Progenitor cell of endocrine pancreas (in vitro differentiated cells): Measurements from ENCODE around the gene KRT34. TPM values are rescaled to one million over a fixed set of nuclear protein-coding genes. Genes with fewer than 3 reads are reported as not detected.

Experiments
- DNase-seq: peaks from one replicate; pipeline ENCODE4 v3.0.0; 2021; ENCODE audit warnings: low spot score; ENCODE audit not compliant: unreplicated experiment
- H3K27ac Mint-ChIP-seq: 2 replicates; pipeline ENCODE4 v1.8.0; 2021; ENCODE audit warnings: mild to moderate bottlenecking, moderate library complexity, mixed read lengths
- H3K27me3 Mint-ChIP-seq: 2 replicates; pipeline ENCODE4 v1.8.0; 2021; ENCODE audit warnings: mixed read lengths
- H3K36me3 Mint-ChIP-seq: 2 replicates; pipeline ENCODE4 v1.8.0; 2022; ENCODE audit warnings: mixed read lengths; ENCODE audit not compliant: insufficient read depth
- H3K4me1 Mint-ChIP-seq: 2 replicates; pipeline ENCODE4 v1.8.0; 2021; ENCODE audit warnings: low read depth, mixed read lengths
- H3K4me3 Mint-ChIP-seq: 2 replicates; pipeline ENCODE4 v1.8.0; 2021; ENCODE audit warnings: low read depth, mild to moderate bottlenecking, moderate library complexity, mixed read lengths
- H3K9me3 Mint-ChIP-seq: 2 replicates; pipeline ENCODE4 v1.8.0; 2021; ENCODE audit warnings: low read depth, mixed read lengths
- CTCF ChIP-seq: fragments of 200-600 bp; sonication (generic); IDR thresholded peaks from one replicate; pipeline ENCODE4 v1.5.0; 2021; ENCODE audit warnings: antibody characterized with exemption, mild to moderate bottlenecking; ENCODE audit not compliant: unreplicated experiment
- total RNA-seq: library from RNA; stranded (reverse); gene quantifications from 2 replicates; pipeline ENCODE4 v1.2.1, GENCODE V29; 2021

The KRT34 gene
- total RNA-seq, 1 donor from 2014 or later: not detected

- DNase-seq: no peak
Observed at GRCh38 chr17:41328207-41328606, 53.9 kb downstream of the KRT34 start.

More at GRCh38 chr17:41328207-41328606, 53.9 kb downstream of the KRT34 start:
- no peaks in the 10 kb centered on the region for H3K9me3 Mint-ChIP-seq
- no peaks in the 10 kb centered on the region for H3K36me3 Mint-ChIP-seq
- H3K27me3 Mint-ChIP-seq: peaks cover 5% of the 10 kb centered on the region
- TF ChIP-seq CTCF: no peak
- no peaks in the 10 kb centered on the region for H3K4me1 Mint-ChIP-seq
- no peak overlapping the region for H3K27ac Mint-ChIP-seq
- H3K4me3 Mint-ChIP-seq: no peak overlapping the region

Other genes with a start within 250 kb of the KRT34 start
- not detected in 2 replicates for gene KRTAP4-6, start 241.8 kb downstream of the KRT34 start, total RNA-seq
- gene KRTAP4-5, start 232.5 kb downstream of the KRT34 start, total RNA-seq: not detected in 2 replicates
- not detected in 2 replicates for gene KRTAP4-4, start 221.6 kb downstream of the KRT34 start, total RNA-seq
- gene KRTAP4-3, start 214.1 kb downstream of the KRT34 start, total RNA-seq: not detected in 2 replicates
- gene KRTAP4-2, start 204.1 kb downstream of the KRT34 start, total RNA-seq: not detected in 2 replicates
- not detected in 2 replicates for gene KRTAP4-1, start 197.4 kb downstream of the KRT34 start, total RNA-seq
- not detected in 2 replicates for gene KRTAP9-1, start 192.4 kb downstream of the KRT34 start, total RNA-seq
- gene KRTAP9-2, start 155.7 kb downstream of the KRT34 start, total RNA-seq: not detected in 2 replicates
- gene KRTAP9-3, start 149.9 kb downstream of the KRT34 start, total RNA-seq: not detected in 2 replicates
- not detected in 2 replicates for gene KRTAP9-8, start 144.3 kb downstream of the KRT34 start, total RNA-seq
- not detected in 2 replicates for gene KRTAP9-4, start 132.6 kb downstream of the KRT34 start, total RNA-seq
- gene KRTAP9-9, start 126.9 kb downstream of the KRT34 start, total RNA-seq: not detected in 2 replicates
- not detected in 2 replicates for gene KRTAP9-6, start 116.9 kb downstream of the KRT34 start, total RNA-seq
- gene KRTAP9-7, start 106.6 kb downstream of the KRT34 start, total RNA-seq: not detected in 2 replicates
- not detected in 2 replicates for gene KRTAP29-1, start 79.5 kb downstream of the KRT34 start, total RNA-seq
- gene KRTAP16-1, start 73.0 kb downstream of the KRT34 start, total RNA-seq: not detected in 2 replicates
- not detected in 2 replicates for gene KRTAP17-1, start 66.6 kb downstream of the KRT34 start, total RNA-seq
- not detected in 2 replicates for gene KRT33A, start 31.5 kb downstream of the KRT34 start, total RNA-seq
- gene KRT33B, start 12.5 kb downstream of the KRT34 start, total RNA-seq: not detected in 2 replicates
- gene KRT31, start 15.3 kb upstream of the KRT34 start, total RNA-seq: not detected in 2 replicates
- not detected in 2 replicates for gene KRT37, start 42.3 kb upstream of the KRT34 start, total RNA-seq
- gene KRT38, start 58.7 kb upstream of the KRT34 start, total RNA-seq: not detected in 2 replicates
- not detected in 2 replicates for gene KRT32, start 85.1 kb upstream of the KRT34 start, total RNA-seq
- gene KRT35, start 98.8 kb upstream of the KRT34 start, total RNA-seq: not detected in 2 replicates
- gene KRT36, start 107.6 kb upstream of the KRT34 start, total RNA-seq: not detected in 2 replicates
- gene KRT13, start 123.3 kb upstream of the KRT34 start, total RNA-seq: not detected in 2 replicates
- gene KRT15, start 136.6 kb upstream of the KRT34 start, total RNA-seq: 2.9 TPM in 2 replicates
- gene KRT19, start 146.0 kb upstream of the KRT34 start, total RNA-seq: 398 and 429 TPM in 2 replicates
- gene KRT9, start 189.8 kb upstream of the KRT34 start, total RNA-seq: not detected in 2 replicates
- gene KRT14, start 204.6 kb upstream of the KRT34 start, total RNA-seq: not detected in 2 replicates
- gene KRT16, start 230.5 kb upstream of the KRT34 start, total RNA-seq: not detected in 2 replicates
- gene KRT17, start 242.3 kb upstream of the KRT34 start, total RNA-seq: 0.22 and 0.46 TPM in 2 replicates